H1 (cell line): Measurements from ENCODE around the gene HSF2. TPM values are rescaled to one million over a fixed set of nuclear protein-coding genes. Genes with fewer than 3 reads are reported as not detected.

Source experiments
- CTCF ChIA-PET: fragments of 300-600 bp; sonication (Branson Sonifier 250); formaldehyde crosslinking; loops from one replicate; lab custom pipeline; 2021; ENCODE audit not compliant: partially characterized antibody; lab: Charles Lee
- POLR2A ChIA-PET: fragments of 300-600 bp; sonication (Branson Sonifier 250); formaldehyde crosslinking; loops from one replicate; lab custom pipeline; 2021; ENCODE audit warnings: inconsistent platforms; ENCODE audit not compliant: partially characterized antibody; lab: Charles Lee
- DNase-seq, 2 experiments: peaks; one replicate each; pipeline versions ENCODE4 v3.0.0 to v3.0.0-alpha.2; 2010 to 2022; ENCODE audit warnings: low spot score in 2 of 2, low read depth in 1 of 2, mixed read lengths in 1 of 2
- FAIRE-seq: peaks from 2 replicates; lab custom pipeline; 2011; peaks lifted over from hg19 to GRCh38; lab: Jason Lieb, UNC
- H2AFZ ChIP-seq: 2 replicates; pipeline ENCODE4 v1.8.1; 2012; ENCODE audit warnings: low read length, inconsistent platforms
- H2AK5ac ChIP-seq: 2 replicates; pipeline ENCODE4 v1.6.1; 2013; ENCODE audit warnings: low read depth, low read length
- H2BK120ac ChIP-seq: replicated peaks from 2 replicates; pipeline ENCODE3; 2013; ENCODE audit warnings: low read depth, low read length, inconsistent platforms
- H2BK12ac ChIP-seq: 2 replicates; pipeline ENCODE4 v1.6.1; 2013; ENCODE audit warnings: low read depth, low read length
- H2BK15ac ChIP-seq: 2 replicates; pipeline ENCODE4 v1.6.1; 2013; ENCODE audit warnings: low read length
- H2BK20ac ChIP-seq: 2 replicates; pipeline ENCODE4 v1.6.1; 2013; ENCODE audit warnings: low read length
- H2BK5ac ChIP-seq: 2 replicates; pipeline ENCODE4 v1.6.1; 2013; ENCODE audit warnings: low read depth, low read length
- H3K14ac ChIP-seq: 2 replicates; pipeline ENCODE4 v1.6.1; 2013; ENCODE audit warnings: inconsistent platforms; ENCODE audit not compliant: insufficient read length
- H3K18ac ChIP-seq: 2 replicates; pipeline ENCODE4 v1.6.1; 2013; ENCODE audit warnings: low read length; ENCODE audit errors: extremely low read depth
- H3K23ac ChIP-seq: 2 replicates; pipeline ENCODE4 v1.6.1; 2013; ENCODE audit warnings: inconsistent platforms; ENCODE audit not compliant: insufficient read length
- H3K23me2 ChIP-seq: 2 replicates; pipeline ENCODE4 v1.6.1; 2013; ENCODE audit warnings: low read depth, low read length
- H3K27ac ChIP-seq: 2 replicates; pipeline ENCODE4 v1.6.1; 2011; ENCODE audit warnings: low read depth, low read length, inconsistent platforms
- H3K27me3 ChIP-seq, 4 experiments: replicated peaks in 1 of 4; 1 replicate in 1 of 4; 2 replicates in 3 of 4; pipeline versions ENCODE4 v1.6.1 to v1.8.1; 2011 to 2013; ENCODE audit warnings: low read length in 3 of 4, mild to moderate bottlenecking in 3 of 4, inconsistent platforms in 2 of 4, mixed read lengths in 2 of 4, moderate library complexity in 1 of 4; ENCODE audit not compliant: control insufficient read depth in 3 of 4, insufficient read depth in 3 of 4; ENCODE audit errors: extremely low read depth in 1 of 4
- H3K36me3 ChIP-seq, 4 experiments: 2 replicates each; pipeline versions ENCODE4 v1.6.1 to v1.8.1; 2011 to 2013; ENCODE audit warnings: mild to moderate bottlenecking in 4 of 4, low read length in 3 of 4, moderate library complexity in 2 of 4, control low read depth in 1 of 4, inconsistent platforms in 1 of 4; ENCODE audit not compliant: insufficient read depth in 4 of 4, control insufficient read depth in 2 of 4
- H3K4ac ChIP-seq: replicated peaks from 2 replicates; pipeline ENCODE3; 2013; ENCODE audit warnings: low read length, low read depth, mixed read lengths, inconsistent platforms; ENCODE audit not compliant: insufficient read length
- H3K4me1 ChIP-seq, 4 experiments: replicated peaks in 1 of 4; 1 replicate in 1 of 4; 2 replicates in 3 of 4; pipeline versions ENCODE4 v1.6.1 to v1.8.1; 2011 to 2013; ENCODE audit warnings: low read length in 3 of 4, inconsistent platforms in 2 of 4, mixed read lengths in 1 of 4; ENCODE audit not compliant: insufficient read depth in 4 of 4, control insufficient read depth in 3 of 4
- H3K4me2 ChIP-seq, 2 experiments: 2 replicates each; pipeline versions ENCODE4 v1.6.1 to v1.8.1; 2011 to 2013; ENCODE audit warnings: low read depth in 2 of 2, low read length in 2 of 2, control low read depth in 1 of 2, inconsistent platforms in 1 of 2, mild to moderate bottlenecking in 1 of 2; ENCODE audit not compliant: insufficient read depth in 1 of 2
- H3K4me3 ChIP-seq, 4 experiments: fragments of 200-600, 300-600 bp in 1 of 4; sonication (generic), shearing (Covaris generic), sonication (Bioruptor Twin) in 1 of 4; 2 replicates each; pipeline versions ENCODE4 v1.5.1 to v1.8.1; 2011 to 2016; ENCODE audit warnings: low read length in 4 of 4, low read depth in 3 of 4, control low read depth in 2 of 4, inconsistent platforms in 2 of 4, mild to moderate bottlenecking in 2 of 4, mixed read lengths in 1 of 4, moderate library complexity in 1 of 4; ENCODE audit not compliant: insufficient read depth in 2 of 4; ENCODE audit errors: extremely low read depth in 1 of 4
- H3K56ac ChIP-seq: replicated peaks from 2 replicates; pipeline ENCODE3; 2013; ENCODE audit warnings: low read depth, mild to moderate bottlenecking, mixed read lengths, low read length, inconsistent platforms; ENCODE audit not compliant: insufficient read length
- H3K79me1 ChIP-seq: 2 replicates; pipeline ENCODE4 v1.6.1; 2013; ENCODE audit warnings: low read depth, low read length, control low read depth
- H3K79me2 ChIP-seq, 2 experiments: 2 replicates each; pipeline versions ENCODE4 v1.6.1 to v1.8.1; 2012 to 2013; ENCODE audit warnings: low read length in 2 of 2, mild to moderate bottlenecking in 2 of 2, inconsistent platforms in 1 of 2; ENCODE audit not compliant: insufficient read depth in 2 of 2, control insufficient read depth in 1 of 2
- H3K9ac ChIP-seq, 4 experiments: replicated peaks in 1 of 4; 1 replicate in 1 of 4; 2 replicates in 3 of 4; pipeline versions ENCODE4 v1.6.1 to v1.8.1; 2011 to 2013; ENCODE audit warnings: low read depth in 3 of 4, low read length in 3 of 4, control low read depth in 2 of 4, mild to moderate bottlenecking in 2 of 4, moderate library complexity in 2 of 4, inconsistent platforms in 1 of 4; ENCODE audit errors: extremely low read depth in 1 of 4
- H3K9me3 ChIP-seq, 2 experiments: 2 replicates each; pipeline versions ENCODE4 v1.6.1 to v1.8.1; 2012 to 2013; ENCODE audit warnings: mild to moderate bottlenecking in 2 of 2, moderate library complexity in 2 of 2, control low read depth in 1 of 2, inconsistent platforms in 1 of 2, low read depth in 1 of 2, low read length in 1 of 2, mixed read lengths in 1 of 2; ENCODE audit not compliant: insufficient read depth in 2 of 2
- H4K20me1 ChIP-seq, 2 experiments: replicated peaks in 1 of 2; 2 replicates each; pipeline versions ENCODE3 to v1.8.1; 2011 to 2013; ENCODE audit warnings: inconsistent platforms in 2 of 2, low read length in 2 of 2, mild to moderate bottlenecking in 1 of 2; ENCODE audit not compliant: insufficient read depth in 2 of 2, control insufficient read depth in 1 of 2
- H4K5ac ChIP-seq: 2 replicates; pipeline ENCODE4 v1.6.1; 2013; ENCODE audit warnings: low read length, low read depth, mixed read lengths, inconsistent platforms; ENCODE audit not compliant: insufficient read length
- H4K8ac ChIP-seq: 2 replicates; pipeline ENCODE4 v1.8.0; 2013; ENCODE audit warnings: mild to moderate bottlenecking, moderate library complexity, low read length, inconsistent platforms; ENCODE audit not compliant: insufficient read depth; ENCODE audit errors: extremely low read depth
- H4K91ac ChIP-seq: replicated peaks from 2 replicates; pipeline ENCODE3; 2013; ENCODE audit warnings: low read length, mixed read lengths, inconsistent platforms; ENCODE audit not compliant: insufficient read length
- CBX8 ChIP-seq: fragments of 300-800, 300-1000 bp; sonication (generic); IDR thresholded peaks from 2 replicates; pipeline ENCODE4 v1.7.1; 2016; ENCODE audit warnings: low read depth, low read length, borderline replicate concordance
- RBBP5 ChIP-seq: IDR thresholded peaks from 2 replicates; pipeline ENCODE4 v1.7.1; 2012; ENCODE audit warnings: low read depth, mild to moderate bottlenecking, inconsistent platforms, low read length, moderate library complexity, borderline replicate concordance
- WGBS, 2 experiments: shearing (Covaris generic) in 1 of 2; methylation state at CpG; one replicate each; pipeline versions ENCODE4 v1.1.6 to v1.1.7; 2013 to 2015; ENCODE audit warnings: low lambda C conversion rate in 2 of 2, mixed read lengths in 2 of 2, inconsistent platforms in 1 of 2, low coverage in 1 of 2, missing lambda C conversion rate in 1 of 2; ENCODE audit not compliant: insufficient replicate concordance in 2 of 2, insufficient coverage in 1 of 2, insufficient read length in 1 of 2; ENCODE audit errors: extremely low coverage in 1 of 2, missing lambda C conversion rate in 1 of 2; 5-methylcytosine and 5-hydroxymethylcytosine counted together
- polyA plus RNA-seq, 7 experiments: library from polyadenylated mRNA; depleted of rRNA in 3 of 7; stranded (reverse) in 5 of 7; unstranded in 2 of 7; fragments of >200 nt in 5 of 7; fragments of 200-250 nt in 2 of 7; gene quantifications; 1 replicate in 5 of 7; 2 replicates in 1 of 7; 4 replicates in 1 of 7; pipeline versions ENCODE4 v1.2.1 to v1.2.3, GENCODE V29; 2011 to 2013; ENCODE audit warnings: missing spikeins in 2 of 7, mixed read lengths in 2 of 7
- total RNA-seq: library from RNA; stranded (reverse); fragmentation: NEBNext Ultra II Directional; extraction: Animal tissue kit (Norgen Biotek cat#: 25700); gene quantifications from 2 replicates; pipeline ENCODE4 v1.2.1, GENCODE V29; 2021
- TF ChIP-seq, protein P1 (sequence below): IDR thresholded peaks from 2 replicates; pipeline ENCODE4 v1.6.1; 2011; ENCODE audit warnings: low read length, improper control_type of control experiment

HSF2 gene
- total and polyA plus RNA-seq, 2 of the 8 experiments (the other 6 are each of a cell fraction or from before 2014, with no cell fraction given) = 16.3 to 18.3 TPM

DNA sequence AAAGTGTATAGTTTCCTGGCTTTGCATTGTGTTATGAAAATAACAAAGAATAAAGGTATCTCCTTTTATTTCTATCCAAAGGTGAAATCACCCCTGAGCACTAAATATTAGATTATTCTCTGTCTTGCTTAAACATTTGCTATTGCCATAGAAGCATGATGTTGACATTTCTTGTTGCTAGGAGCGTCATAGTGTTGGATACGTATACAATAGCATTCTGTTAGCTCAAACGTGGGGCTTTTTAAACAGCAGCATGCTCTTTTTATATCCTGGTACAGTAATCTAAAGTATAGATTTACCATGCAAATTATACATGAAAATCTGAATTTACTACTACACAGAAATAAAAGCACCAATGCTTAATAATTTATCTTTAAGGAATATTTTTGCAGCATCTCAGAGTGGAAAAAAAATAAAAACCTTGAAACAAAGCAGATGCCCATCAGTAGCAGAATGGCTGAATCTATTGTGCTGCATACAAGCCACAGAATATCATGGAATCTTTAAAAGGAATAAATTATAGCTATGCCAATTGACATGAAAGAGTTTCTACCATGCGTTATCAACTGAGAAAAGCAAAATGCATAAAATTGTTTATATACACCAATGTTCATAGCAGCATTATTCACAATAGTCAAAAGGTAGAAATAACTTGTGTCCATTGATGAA lies 9.6 kb upstream of the HSF2 start:
- H2BK12ac ChIP-seq = no peak overlapping the region
- FAIRE-seq = no peak
- no peaks in the 10 kb centered on the region for H3K9me3 ChIP-seq
- H2AK5ac ChIP-seq = no peak overlapping the region
- H2BK15ac ChIP-seq = no peak overlapping the region
- no peak overlapping the region for H3K9ac ChIP-seq
- no peak overlapping the region for H3K14ac ChIP-seq
- H3K79me2 ChIP-seq = no peaks in the 10 kb centered on the region
- no peak overlapping the region for H3K23ac ChIP-seq
- peaks cover 0 to 6% (median 0%) of the 10 kb centered on the region in 4 experiments; a peak in 1 of 7 replicates for H3K4me1 ChIP-seq
- no peak overlapping the region for H3K4me3 ChIP-seq
- no peak overlapping the region for H2BK20ac ChIP-seq
- no peak overlapping the region for H3K27ac ChIP-seq
- no peak overlapping the region for H4K8ac ChIP-seq
- no peak overlapping the region for H3K4ac ChIP-seq
- no peaks in the 10 kb centered on the region for H3K36me3 ChIP-seq
- POLR2A ChIA-PET = interaction anchor here (0.6 kb wide), 1 partner anchor 14 kb away, joined by 3 read pairs; no protein-coding TSS in a partner anchor
- peaks cover 30 to 74% (median 54%) of the 10 kb centered on the region in 4 experiments for H3K27me3 ChIP-seq
- H4K91ac ChIP-seq = no peak overlapping the region
- CTCF ChIA-PET = interaction anchor here (3.5 kb wide), 1 partner anchor 7 kb away, joined by 18 read pairs; no protein-coding TSS in a partner anchor
- 74% methylated on average over 4 of the region's 4 CpGs; no CpG with 5 or more reads in 1 of the 2 experiments for WGBS, 2 experiments
- H2BK120ac ChIP-seq = no peak overlapping the region
- no peak overlapping the region for H4K5ac ChIP-seq
- no peaks in the 10 kb centered on the region for H3K79me1 ChIP-seq
- H2BK5ac ChIP-seq = no peak overlapping the region
- no peak overlapping the region for H3K4me2 ChIP-seq
- H3K56ac ChIP-seq = no peak overlapping the region
- DNase-seq = no peak
- no peaks in the 10 kb centered on the region for H3K23me2 ChIP-seq
- no peak overlapping the region for H2AFZ ChIP-seq
- no peak overlapping the region for H3K18ac ChIP-seq
- H4K20me1 ChIP-seq = peaks cover 10 to 11% of the 10 kb centered on the region in 2 experiments
- TF ChIP-seq CBX8 (no peak), RBBP5 (no peak)
- TF ChIP-seq, protein P1, sequence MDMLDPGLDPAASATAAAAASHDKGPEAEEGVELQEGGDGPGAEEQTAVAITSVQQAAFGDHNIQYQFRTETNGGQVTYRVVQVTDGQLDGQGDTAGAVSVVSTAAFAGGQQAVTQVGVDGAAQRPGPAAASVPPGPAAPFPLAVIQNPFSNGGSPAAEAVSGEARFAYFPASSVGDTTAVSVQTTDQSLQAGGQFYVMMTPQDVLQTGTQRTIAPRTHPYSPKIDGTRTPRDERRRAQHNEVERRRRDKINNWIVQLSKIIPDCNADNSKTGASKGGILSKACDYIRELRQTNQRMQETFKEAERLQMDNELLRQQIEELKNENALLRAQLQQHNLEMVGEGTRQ = no peak
